Uterus (tissue), 2 donors: ENCODE data around the gene SRBD1.

Source experiments
- CTCF ChIP-seq, 4 experiments: fragments of 200-600 bp in 2 of 4; fragments of 450-650 bp in 2 of 4; sonication (generic) in 2 of 4; IDR thresholded peaks; one replicate each; pipeline ENCODE4 v1.5.1; 2016 to 2019; ENCODE audit warnings: antibody characterized with exemption in 4 of 4, mild to moderate bottlenecking in 2 of 4, moderate library complexity in 1 of 4
- POLR2A ChIP-seq, 2 donors: fragments of 450-650 bp; IDR thresholded peaks; one replicate each; pipeline ENCODE4 v1.6.1; 2016; ENCODE audit warnings: antibody characterized with exemption in 2 of 2, mild to moderate bottlenecking in 1 of 2, moderate library complexity in 1 of 2

GRCh38 chr2:45469314-45470099 lies 141.6 kb downstream of the SRBD1 start:
- TF ChIP-seq CTCF (IDR thresholded peaks at IDR 0.05), result no peak
- TF ChIP-seq POLR2A (IDR thresholded peaks at IDR 0.05), result no peak
